ENCODE data around the gene CABLES1.

GRCh38 chr18:23205980-23206379, 70.7 kb downstream of the CABLES1 start:
- TF ChIP-seq CTCF (IDR thresholded peaks at IDR 0.05; ENCODE audit: control extremely low read depth in 1 of 3, insufficient read depth in 1 of 3, low read depth in 1 of 3, low read length in 3 of 3) (no peak), RXRA (IDR thresholded peaks at IDR 0.05; ENCODE audit: insufficient read depth, low read depth, low read length) (no peak), TBP (IDR thresholded peaks at IDR 0.05; ENCODE audit: low read depth, low read length) (no peak)
